Parathyroid adenoma (tissue), 2 donors: ENCODE data around the gene SLC25A43.

Source experiments
- H2AFZ ChIP-seq: fragments of 300-600 bp; sonication (generic); one replicate; pipeline ENCODE4 v1.7.0; 2017; ENCODE audit warnings: antibody characterized with exemption, mild to moderate bottlenecking
- H3K27ac ChIP-seq: fragments of 300-600 bp; sonication (generic); one replicate; pipeline ENCODE4 v1.7.0; 2017
- H3K27me3 ChIP-seq: fragments of 300-600 bp; sonication (generic); one replicate; pipeline ENCODE4 v1.7.0; 2017; ENCODE audit warnings: low read length; ENCODE audit not compliant: control insufficient read depth, insufficient read depth
- H3K36me3 ChIP-seq: fragments of 300-600 bp; sonication (generic); one replicate; pipeline ENCODE4 v1.7.0; 2017; ENCODE audit warnings: low read length; ENCODE audit not compliant: control insufficient read depth, insufficient read depth
- H3K4me1 ChIP-seq: fragments of 300-600 bp; sonication (generic); one replicate; pipeline ENCODE4 v1.7.0; 2017; ENCODE audit warnings: control low read depth
- H3K4me2 ChIP-seq: fragments of 300-600 bp; sonication (generic); one replicate; pipeline ENCODE4 v1.7.0; 2017; ENCODE audit warnings: low read length
- H3K4me3 ChIP-seq: fragments of 300-600 bp; sonication (generic); one replicate; pipeline ENCODE4 v1.7.0; 2017; ENCODE audit warnings: low read depth, low read length
- H3K79me2 ChIP-seq: fragments of 300-600 bp; sonication (generic); one replicate; pipeline ENCODE4 v1.7.0; 2017; ENCODE audit warnings: control low read depth
- H3K9ac ChIP-seq: fragments of 300-600 bp; sonication (generic); one replicate; pipeline ENCODE4 v1.7.0; 2017; ENCODE audit warnings: mild to moderate bottlenecking
- H3K9me3 ChIP-seq: fragments of 300-600 bp; sonication (generic); one replicate; pipeline ENCODE4 v1.7.0; 2017; ENCODE audit warnings: low read length; ENCODE audit not compliant: control insufficient read depth
- CTCF ChIP-seq: fragments of 300-600 bp; sonication (generic); IDR thresholded peaks from one replicate; pipeline ENCODE4 v1.7.0; 2017; ENCODE audit warnings: antibody characterized with exemption, mild to moderate bottlenecking
- donor health status: primary hyperparathyroidism.

Gene SLC25A43

GRCh38 chrX:119419146-119419545 is 20.0 kb downstream of the SLC25A43 start:
- Histone ChIP-seq H3K4me1 (no peaks in the 10 kb centered on the region), H3K4me2 (no peak overlapping the region), H3K27me3 (no peaks in the 10 kb centered on the region), H3K36me3 (no peaks in the 10 kb centered on the region), H3K79me2 (no peaks in the 10 kb centered on the region), H3K27ac (no peak overlapping the region), H3K9ac (no peak overlapping the region), H3K4me3 (no peak overlapping the region), H3K9me3 (no peaks in the 10 kb centered on the region), H2AFZ (no peak overlapping the region)
- no peak for TF ChIP-seq CTCF

GRCh38 chrX:119419898-119420297 is 20.8 kb downstream of the SLC25A43 start:
- H3K4me1 ChIP-seq: no peaks in the 10 kb centered on the region
- no peak overlapping the region for H3K9ac ChIP-seq
- no peak overlapping the region for H3K27ac ChIP-seq
- H3K9me3 ChIP-seq: no peaks in the 10 kb centered on the region
- no peak overlapping the region for H3K4me3 ChIP-seq
- no peak overlapping the region for H3K4me2 ChIP-seq
- H3K36me3 ChIP-seq: no peaks in the 10 kb centered on the region
- H3K79me2 ChIP-seq: no peaks in the 10 kb centered on the region
- H2AFZ ChIP-seq: no peak overlapping the region
- TF ChIP-seq CTCF: no peak
- H3K27me3 ChIP-seq: no peaks in the 10 kb centered on the region

GRCh38 chrX:119421016-119421705 is 22.0 kb downstream of the SLC25A43 start:
- Histone ChIP-seq H3K9me3 (no peaks in the 10 kb centered on the region), H3K79me2 (no peaks in the 10 kb centered on the region), H3K4me1 (no peaks in the 10 kb centered on the region), H3K27ac (no peak overlapping the region), H3K4me3 (no peak overlapping the region), H3K9ac (no peak overlapping the region), H3K4me2 (no peak overlapping the region), H3K36me3 (no peaks in the 10 kb centered on the region), H2AFZ (no peak overlapping the region), H3K27me3 (no peaks in the 10 kb centered on the region)
- no peak for TF ChIP-seq CTCF

GRCh38 chrX:119423631-119424030 is 24.5 kb downstream of the SLC25A43 start:
- Histone ChIP-seq H3K9me3 (no peaks in the 10 kb centered on the region), H3K4me2 (no peak overlapping the region), H3K27ac (no peak overlapping the region), H3K36me3 (no peaks in the 10 kb centered on the region), H3K4me1 (no peaks in the 10 kb centered on the region), H3K27me3 (no peaks in the 10 kb centered on the region), H3K79me2 (no peaks in the 10 kb centered on the region), H2AFZ (no peak overlapping the region), H3K9ac (no peak overlapping the region), H3K4me3 (no peak overlapping the region)
- no peak for TF ChIP-seq CTCF

- Histone ChIP-seq H3K4me3 (no peak overlapping the region), H2AFZ (no peak overlapping the region), H3K9me3 (no peaks in the 10 kb centered on the region), H3K27me3 (no peaks in the 10 kb centered on the region), H3K27ac (no peak overlapping the region), H3K79me2 (no peaks in the 10 kb centered on the region), H3K4me2 (no peak overlapping the region), H3K36me3 (no peaks in the 10 kb centered on the region), H3K4me1 (no peaks in the 10 kb centered on the region), H3K9ac (no peak overlapping the region)
- TF ChIP-seq CTCF: no peak
Observed at GRCh38 chrX:119424999-119425398, 25.9 kb downstream of the SLC25A43 start.
